ENCODE measurements around the gene CLEC4G.

DNA sequence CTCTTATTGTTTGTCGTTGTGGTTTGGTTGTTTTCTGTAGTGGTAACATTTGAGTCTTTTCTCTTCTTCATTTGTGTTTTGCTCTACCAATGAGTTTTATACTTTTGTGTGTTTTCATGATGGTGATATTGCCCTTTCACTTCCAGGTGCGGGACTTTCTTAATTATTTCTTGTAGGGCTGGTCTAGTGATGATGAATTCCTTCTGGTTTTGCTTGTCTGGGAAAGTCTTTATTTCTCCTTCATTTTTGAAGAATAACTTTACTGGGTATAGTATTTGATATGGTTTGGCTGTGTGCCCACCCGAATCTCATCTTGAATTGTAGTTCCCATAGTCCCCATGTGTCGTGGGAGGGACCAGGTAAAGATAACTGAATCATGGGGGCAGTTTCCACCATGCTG, 24.3 kb upstream of the CLEC4G start:
- TF ChIP-seq, protein P1, sequence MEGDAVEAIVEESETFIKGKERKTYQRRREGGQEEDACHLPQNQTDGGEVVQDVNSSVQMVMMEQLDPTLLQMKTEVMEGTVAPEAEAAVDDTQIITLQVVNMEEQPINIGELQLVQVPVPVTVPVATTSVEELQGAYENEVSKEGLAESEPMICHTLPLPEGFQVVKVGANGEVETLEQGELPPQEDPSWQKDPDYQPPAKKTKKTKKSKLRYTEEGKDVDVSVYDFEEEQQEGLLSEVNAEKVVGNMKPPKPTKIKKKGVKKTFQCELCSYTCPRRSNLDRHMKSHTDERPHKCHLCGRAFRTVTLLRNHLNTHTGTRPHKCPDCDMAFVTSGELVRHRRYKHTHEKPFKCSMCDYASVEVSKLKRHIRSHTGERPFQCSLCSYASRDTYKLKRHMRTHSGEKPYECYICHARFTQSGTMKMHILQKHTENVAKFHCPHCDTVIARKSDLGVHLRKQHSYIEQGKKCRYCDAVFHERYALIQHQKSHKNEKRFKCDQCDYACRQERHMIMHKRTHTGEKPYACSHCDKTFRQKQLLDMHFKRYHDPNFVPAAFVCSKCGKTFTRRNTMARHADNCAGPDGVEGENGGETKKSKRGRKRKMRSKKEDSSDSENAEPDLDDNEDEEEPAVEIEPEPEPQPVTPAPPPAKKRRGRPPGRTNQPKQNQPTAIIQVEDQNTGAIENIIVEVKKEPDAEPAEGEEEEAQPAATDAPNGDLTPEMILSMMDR (IDR thresholded peaks at IDR 0.05; ENCODE audit: low read length), result no peak
- no peak for TF ChIP-seq EZH2 (IDR thresholded peaks at IDR 0.05; ENCODE audit: borderline replicate concordance, low read length)

All from OCI-LY1 (cell line).